WERI-Rb-1 (cell line): ENCODE results near the gene LMTK3.
A peak's percentile ranks its signal among the peaks of the same experiment; 100 is the strongest.

ENCODE experiments used
- DNase-seq: peaks from one replicate; pipeline ENCODE4 v3.0.0-alpha.2; 2020
- H3K27ac ChIP-seq: fragments of 250-450 bp; sonication (Bioruptor Pico); 2 replicates; pipeline ENCODE4 v1.5.1; 2020; ENCODE audit warnings: mild to moderate bottlenecking, moderate library complexity
- H3K27me3 ChIP-seq: fragments of 250-450 bp; sonication (Bioruptor Pico); 2 replicates; pipeline ENCODE4 v1.5.1; 2021; ENCODE audit warnings: mild to moderate bottlenecking, low read depth, moderate library complexity; ENCODE audit not compliant: insufficient read depth, severe bottlenecking
- H3K36me3 ChIP-seq: fragments of 250-450 bp; sonication (Bioruptor Pico); 2 replicates; pipeline ENCODE4 v1.5.1; 2020; ENCODE audit warnings: mild to moderate bottlenecking, moderate library complexity
- H3K4me3 ChIP-seq: 2 replicates; pipeline ENCODE4 v1.5.1; 2011; ENCODE audit warnings: low read depth, mild to moderate bottlenecking, control low read depth, low read length
- H3K9me3 ChIP-seq: fragments of 250-450 bp; sonication (Bioruptor Pico); 2 replicates; pipeline ENCODE4 v1.5.1; 2021; ENCODE audit warnings: mild to moderate bottlenecking, moderate library complexity; ENCODE audit not compliant: severe bottlenecking
- CTCF ChIP-seq: IDR thresholded peaks from 2 replicates; pipeline ENCODE4 v1.5.1; 2011; ENCODE audit warnings: low read depth, mild to moderate bottlenecking, control low read depth, inconsistent platforms, low read length

LMTK3 gene

DNA sequence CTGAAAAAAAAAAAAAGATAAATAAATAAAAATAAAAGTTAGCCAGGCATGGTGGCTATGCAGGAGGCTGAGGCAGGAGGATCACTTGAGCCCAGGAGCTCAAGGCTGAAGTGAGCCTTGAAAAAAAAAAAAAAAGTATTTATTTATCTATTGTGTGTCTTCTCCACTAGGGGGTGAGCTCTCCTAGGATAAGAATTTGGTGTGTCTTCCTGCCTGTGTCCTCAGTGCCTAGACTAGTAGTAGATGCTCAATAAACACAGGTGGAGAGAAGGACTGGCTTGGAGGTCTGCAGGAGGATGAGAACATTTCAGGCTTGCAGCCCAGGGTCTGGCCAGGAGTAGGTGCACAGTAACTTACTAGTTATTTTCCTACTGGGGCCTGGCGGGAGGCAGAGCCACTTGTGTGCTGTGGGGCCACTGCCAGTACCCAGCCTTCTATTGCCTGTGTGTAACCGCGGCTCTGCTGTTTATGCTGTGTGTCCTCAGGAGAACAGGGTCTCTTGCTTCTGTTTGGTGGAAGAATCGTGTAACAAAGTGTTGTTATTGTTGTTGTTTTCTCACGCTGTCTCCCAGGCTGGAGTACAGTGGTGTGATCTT is 5.4 kb downstream of the LMTK3 start:
- Histone ChIP-seq H3K4me3 (no peak overlapping the region), H3K27me3 (no peaks in the 10 kb centered on the region), H3K36me3 (no peaks in the 10 kb centered on the region), H3K27ac (no peak overlapping the region), H3K9me3 (no peaks in the 10 kb centered on the region)
- peak; percentile 33; the same call in 1 of the 2 replicates for TF ChIP-seq CTCF
- no peak for DNase-seq

DNA sequence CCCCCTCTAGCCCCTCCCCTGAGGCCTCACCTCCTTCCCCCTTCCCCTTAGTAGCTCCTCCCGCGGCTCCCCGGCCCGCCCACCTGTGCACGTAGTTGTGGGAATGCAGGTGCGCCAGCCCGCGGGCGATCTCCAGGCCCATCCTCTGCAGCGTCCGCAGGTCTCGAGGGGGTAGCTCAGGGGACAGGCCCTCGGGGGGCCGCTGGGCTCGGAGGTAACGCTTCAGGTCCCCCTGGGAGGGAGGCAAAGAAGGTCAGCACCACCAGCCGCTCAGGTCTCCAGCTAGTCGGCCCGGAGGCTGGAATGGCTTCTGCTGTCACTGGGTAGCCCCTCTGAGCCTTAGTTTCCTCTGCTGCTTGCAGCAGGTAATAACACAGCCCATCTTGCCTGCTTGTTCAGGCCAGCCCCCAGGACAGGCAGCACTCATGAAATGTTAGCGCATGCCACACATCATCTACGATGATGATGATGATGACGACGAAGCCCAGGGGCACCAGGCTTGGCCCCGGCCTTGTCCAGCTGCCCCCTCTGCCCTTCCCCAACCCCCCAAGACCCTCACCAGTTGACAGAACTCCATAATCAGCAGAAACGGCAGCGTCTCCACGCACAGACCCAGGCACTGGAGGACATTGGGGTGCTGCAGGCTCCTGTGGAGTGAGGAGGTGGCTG is 9.2 kb downstream of the LMTK3 start:
- no peak for TF ChIP-seq CTCF
- no peak overlapping the region for H3K27ac ChIP-seq
- no peaks in the 10 kb centered on the region for H3K9me3 ChIP-seq
- no peaks in the 10 kb centered on the region for H3K36me3 ChIP-seq
- peak overlapping the region; percentile 24 for H3K4me3 ChIP-seq
- H3K27me3 ChIP-seq = peaks cover 3% of the 10 kb centered on the region
- DNase-seq = no peak

DNA sequence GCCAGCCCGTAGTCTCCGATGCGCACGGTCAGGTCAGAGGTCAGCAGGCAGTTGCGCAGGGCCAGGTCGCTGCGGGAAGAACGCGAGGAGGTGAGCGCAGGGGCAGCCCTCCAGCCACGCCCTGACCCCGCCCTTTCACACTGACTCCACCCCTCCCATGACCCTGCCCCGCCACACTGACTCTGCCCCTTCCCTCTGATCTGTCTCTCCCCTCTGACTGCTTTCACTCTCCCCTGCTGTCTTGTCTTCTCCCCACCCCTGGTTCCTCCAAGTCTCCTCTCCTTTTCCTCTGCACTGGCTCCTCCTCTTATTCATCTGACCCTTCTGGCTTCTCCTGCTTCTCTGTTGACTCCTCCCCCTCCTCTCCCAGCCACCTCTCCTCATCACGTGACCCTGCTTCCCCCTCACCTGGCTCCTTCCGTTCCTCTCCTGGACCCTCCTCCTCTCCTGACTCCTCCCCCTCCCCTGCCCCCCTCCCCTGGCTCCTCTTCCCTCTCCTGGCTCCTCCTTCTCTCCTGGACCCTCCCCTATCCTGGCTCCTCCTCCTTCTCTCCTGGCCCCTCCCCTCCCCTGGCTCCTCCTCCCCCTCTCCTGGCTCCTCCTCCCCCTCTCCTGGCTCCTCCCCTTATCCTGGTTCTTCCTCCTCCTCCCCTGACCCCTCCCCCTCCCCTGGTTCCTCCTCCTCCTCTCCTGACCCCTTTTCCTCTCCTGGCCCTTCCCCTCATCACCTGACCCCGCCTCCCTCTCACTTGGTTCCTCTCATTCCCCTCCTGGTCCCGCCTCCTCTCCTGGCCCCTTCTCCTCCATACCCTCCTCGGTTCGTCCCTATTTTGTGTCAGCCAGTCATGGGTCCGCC is 9.9 kb downstream of the LMTK3 start:
- H3K4me3 ChIP-seq = peak overlapping the region; percentile 24
- peak; percentile 91 for DNase-seq

DNA sequence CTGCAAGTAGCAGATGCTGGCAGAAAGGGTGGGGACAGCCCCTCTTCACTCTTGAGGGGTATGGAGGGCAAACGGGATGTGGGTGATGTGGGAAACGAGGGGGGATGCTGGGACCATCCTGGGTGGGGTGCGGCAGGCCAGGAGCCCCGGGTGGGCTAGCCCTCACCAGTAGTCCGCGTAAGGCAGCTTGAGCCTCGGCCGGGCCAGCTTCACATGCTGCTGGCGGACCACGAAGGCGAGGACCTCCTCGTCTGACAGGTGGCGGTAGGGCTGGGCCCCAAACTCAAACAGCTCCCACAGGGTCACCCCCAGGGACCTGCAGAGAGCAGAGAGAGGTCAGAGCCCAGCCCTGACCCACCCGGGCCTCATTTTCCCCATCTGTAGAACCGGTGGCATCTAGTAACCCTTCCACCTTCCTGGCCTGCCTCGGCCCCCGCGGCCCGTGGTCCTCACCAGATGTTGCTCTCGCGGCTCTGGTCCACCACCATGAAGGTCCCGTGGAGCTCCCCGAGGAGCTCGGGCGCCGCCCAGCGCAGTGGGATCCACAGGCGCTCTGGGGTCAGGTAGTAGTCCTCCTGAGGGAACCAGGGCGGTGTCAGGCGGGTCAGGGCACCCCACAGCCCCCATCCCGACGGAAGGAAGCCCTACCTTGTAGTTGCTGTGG is 10.7 kb downstream of the LMTK3 start:
- H3K27me3 ChIP-seq = peaks cover 3% of the 10 kb centered on the region
- DNase-seq = no peak
- no peak overlapping the region for H3K27ac ChIP-seq
- no peaks in the 10 kb centered on the region for H3K9me3 ChIP-seq
- H3K4me3 ChIP-seq = no peak overlapping the region
- no peak for TF ChIP-seq CTCF
- H3K36me3 ChIP-seq = no peaks in the 10 kb centered on the region

More for the DNA sequence above, 9.9 kb downstream of the LMTK3 start:
- H3K27ac ChIP-seq = no peak overlapping the region
- H3K36me3 ChIP-seq = no peaks in the 10 kb centered on the region
- TF ChIP-seq CTCF = no peak
- H3K9me3 ChIP-seq = no peaks in the 10 kb centered on the region
- peaks cover 3% of the 10 kb centered on the region for H3K27me3 ChIP-seq

DNA sequence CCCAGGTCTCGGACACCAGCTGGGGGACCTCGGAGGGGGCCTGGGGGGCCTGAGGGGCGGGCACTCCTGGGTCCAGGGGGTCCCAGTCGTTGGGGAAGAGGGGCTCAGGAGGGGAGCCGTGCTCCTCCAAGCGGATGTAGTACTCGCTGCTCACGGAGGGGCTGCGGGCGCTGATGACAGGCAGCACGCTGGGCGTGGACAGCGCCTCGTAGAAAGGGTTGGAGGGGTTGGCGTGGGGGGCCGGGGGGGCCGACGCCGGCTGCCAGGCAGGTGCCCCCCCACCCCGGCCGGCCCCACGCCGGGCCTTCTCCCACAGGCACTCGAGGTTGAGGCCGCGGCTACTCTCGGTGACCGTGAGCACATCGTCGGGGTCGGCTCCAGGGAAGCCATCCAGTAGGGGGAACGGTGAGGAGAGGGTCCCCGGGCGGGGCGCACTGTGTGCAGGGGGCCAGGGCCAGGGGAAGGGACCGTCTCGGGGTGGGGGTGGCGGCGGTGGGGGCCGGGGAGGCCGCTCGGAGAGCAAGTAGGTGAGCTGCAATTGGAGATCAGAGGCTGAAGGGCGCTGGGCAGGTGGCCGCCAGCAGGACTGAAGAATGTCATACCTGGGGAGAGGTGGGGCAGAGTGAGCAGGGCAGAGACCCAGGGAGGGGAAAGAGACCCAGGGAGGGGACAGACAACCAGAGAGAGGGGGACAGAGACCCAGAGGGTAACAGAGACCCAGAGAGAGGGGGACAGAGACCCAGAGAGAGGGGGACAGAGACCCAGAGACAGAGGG is 12.1 kb downstream of the LMTK3 start:
- no peaks in the 10 kb centered on the region for H3K36me3 ChIP-seq
- no peak for DNase-seq
- H3K27me3 ChIP-seq = peaks cover 3% of the 10 kb centered on the region
- H3K9me3 ChIP-seq = no peaks in the 10 kb centered on the region
- H3K4me3 ChIP-seq = peak overlapping the region; percentile 38
- TF ChIP-seq CTCF = no peak
- no peak overlapping the region for H3K27ac ChIP-seq
